Gastrocnemius medialis (tissue), 4 donors: ENCODE results near the gene GRIK2.

Source experiments
- CTCF ChIP-seq, 5 experiments: fragments of 450-650 bp in 3 of 5; fragments of 200-600 bp in 2 of 5; sonication (generic) in 2 of 5; IDR thresholded peaks in 4 of 5; conservative IDR thresholded peaks in 1 of 5; 1 replicate in 4 of 5; 2 replicates in 1 of 5; pipeline ENCODE4 v1.5.1; 2016 to 2019; ENCODE audit warnings: antibody characterized with exemption in 5 of 5, mild to moderate bottlenecking in 3 of 5, moderate library complexity in 3 of 5
- POLR2A ChIP-seq, 2 donors: fragments of 450-650 bp; IDR thresholded peaks; one replicate each; pipeline ENCODE4 v1.6.1; 2017; ENCODE audit warnings: antibody characterized with exemption in 2 of 2, mild to moderate bottlenecking in 2 of 2, moderate library complexity in 2 of 2

- no peak for TF ChIP-seq POLR2A (IDR thresholded peaks at IDR 0.05)
- TF ChIP-seq CTCF (IDR thresholded peaks at IDR 0.05 in 4 of 5, conservative IDR thresholded peaks at IDR 0.05 in 1 of 5) = no peak
Measured at GRCh38 chr6:101663100-101663499, 269.6 kb downstream of the GRIK2 start.
